Muscle layer of duodenum (tissue), 2 donors: ENCODE data around the gene CCT7.

Experiments used
- H3K27ac ChIP-seq: one replicate; pipeline ENCODE4 v1.7.0; 2013; ENCODE audit warnings: mild to moderate bottlenecking, low read length
- H3K27me3 ChIP-seq: one replicate; pipeline ENCODE4 v1.7.0; 2013; ENCODE audit warnings: low read depth, mild to moderate bottlenecking, control low read depth, low read length
- H3K36me3 ChIP-seq, 2 donors: one replicate each; pipeline ENCODE4 v1.7.0; 2013; ENCODE audit warnings: low read length in 2 of 2, control low read depth in 1 of 2, mild to moderate bottlenecking in 1 of 2; ENCODE audit not compliant: insufficient read depth in 2 of 2, control insufficient read depth in 1 of 2
- H3K4me1 ChIP-seq, 2 donors: one replicate each; pipeline ENCODE4 v1.7.0; 2013; ENCODE audit warnings: low read length in 2 of 2, mild to moderate bottlenecking in 2 of 2, control low read depth in 1 of 2, moderate library complexity in 1 of 2; ENCODE audit not compliant: insufficient read depth in 2 of 2, control insufficient read depth in 1 of 2
- H3K4me3 ChIP-seq, 2 donors: one replicate each; pipeline ENCODE4 v1.7.0; 2013; ENCODE audit warnings: low read length in 2 of 2, low read depth in 1 of 2, mild to moderate bottlenecking in 1 of 2
- H3K9me3 ChIP-seq, 2 donors: one replicate each; pipeline ENCODE4 v1.7.0; 2013; ENCODE audit warnings: low read length in 2 of 2, control low read depth in 1 of 2, mild to moderate bottlenecking in 1 of 2; ENCODE audit not compliant: control insufficient read depth in 1 of 2
- donor health status: healthy.

The CCT7 gene

GRCh38 chr2:73210696-73211095 is 23.4 kb upstream of the CCT7 start:
- Histone ChIP-seq H3K4me3 (no peak overlapping the region), H3K27ac (no peak overlapping the region), H3K36me3 (no peaks in the 10 kb centered on the region), H3K9me3 (no peaks in the 10 kb centered on the region), H3K27me3 (no peaks in the 10 kb centered on the region), H3K4me1 (peaks cover 0 to 7% of the 10 kb centered on the region in 2 donors)

- no peaks in the 10 kb centered on the region for H3K9me3 ChIP-seq
- no peaks in the 10 kb centered on the region for H3K36me3 ChIP-seq
- no peak overlapping the region for H3K4me3 ChIP-seq
- peaks cover 0 to 7% of the 10 kb centered on the region in 2 donors for H3K4me1 ChIP-seq
- H3K27ac ChIP-seq, result no peak overlapping the region
- H3K27me3 ChIP-seq, result no peaks in the 10 kb centered on the region
Observed at GRCh38 chr2:73212098-73212447, 22.0 kb upstream of the CCT7 start.

GRCh38 chr2:73212448-73213176 is 21.5 kb upstream of the CCT7 start:
- H3K9me3 ChIP-seq, result no peaks in the 10 kb centered on the region
- H3K27ac ChIP-seq, result no peak overlapping the region
- H3K4me3 ChIP-seq, result no peak overlapping the region
- no peaks in the 10 kb centered on the region for H3K36me3 ChIP-seq
- H3K4me1 ChIP-seq, result peaks cover 0 to 7% of the 10 kb centered on the region in 2 donors
- H3K27me3 ChIP-seq, result no peaks in the 10 kb centered on the region

GRCh38 chr2:73214120-73215035 is 19.7 kb upstream of the CCT7 start, which contains the start of gene SMYD5:
Gene SMYD5, plus strand, starts transcription at chr2:73214245. Its CDS starts 22 bp downstream, at chr2:73214267.
- no peaks in the 10 kb centered on the region for H3K9me3 ChIP-seq
- H3K27me3 ChIP-seq, result no peaks in the 10 kb centered on the region
- peak within 1 kb of the TSS; percentile 81 to 88 for H3K4me3 ChIP-seq
- peaks cover 0 to 7% of the 10 kb centered on the region in 2 donors for H3K4me1 ChIP-seq
- H3K36me3 ChIP-seq, result peaks cover 0 to 7% of the 10 kb centered on the region in 2 donors
- peak within 1 kb of the TSS; percentile 34 for H3K27ac ChIP-seq

- Histone ChIP-seq H3K4me1 (peaks cover 0 to 7% of the 10 kb centered on the region in 2 donors), H3K27ac (no peak overlapping the region), H3K4me3 (peak overlapping the region; percentile 81 to 88), H3K27me3 (no peaks in the 10 kb centered on the region), H3K9me3 (no peaks in the 10 kb centered on the region), H3K36me3 (peaks cover 0 to 9% of the 10 kb centered on the region in 2 donors)
Observed at GRCh38 chr2:73215254-73215653, 18.9 kb upstream of the CCT7 start.

GRCh38 chr2:73217160-73217559 is 16.9 kb upstream of the CCT7 start:
- peaks cover 0 to 7% of the 10 kb centered on the region in 2 donors for H3K4me1 ChIP-seq
- peaks cover 9 to 28% of the 10 kb centered on the region in 2 donors for H3K36me3 ChIP-seq
- no peak overlapping the region for H3K27ac ChIP-seq
- H3K9me3 ChIP-seq, result no peaks in the 10 kb centered on the region
- no peaks in the 10 kb centered on the region for H3K27me3 ChIP-seq
- no peak overlapping the region for H3K4me3 ChIP-seq

GRCh38 chr2:73217826-73218225 is 16.3 kb upstream of the CCT7 start:
- H3K4me3 ChIP-seq, result no peak overlapping the region
- H3K9me3 ChIP-seq, result no peaks in the 10 kb centered on the region
- H3K27ac ChIP-seq, result no peak overlapping the region
- H3K4me1 ChIP-seq, result peaks cover 0 to 7% of the 10 kb centered on the region in 2 donors
- H3K27me3 ChIP-seq, result no peaks in the 10 kb centered on the region
- H3K36me3 ChIP-seq, result peaks cover 14 to 35% of the 10 kb centered on the region in 2 donors

- Histone ChIP-seq H3K27me3 (no peaks in the 10 kb centered on the region), H3K4me3 (no peak overlapping the region), H3K4me1 (peaks cover 0 to 7% of the 10 kb centered on the region in 2 donors), H3K27ac (no peak overlapping the region), H3K36me3 (peaks cover 19 to 40% of the 10 kb centered on the region in 2 donors), H3K9me3 (no peaks in the 10 kb centered on the region)
Observed at GRCh38 chr2:73218298-73218697, 15.8 kb upstream of the CCT7 start.

- Histone ChIP-seq H3K27ac (no peak overlapping the region), H3K9me3 (no peaks in the 10 kb centered on the region), H3K4me1 (no peaks in the 10 kb centered on the region), H3K4me3 (no peak overlapping the region), H3K36me3 (peaks cover 35 to 71% of the 10 kb centered on the region in 2 donors), H3K27me3 (no peaks in the 10 kb centered on the region)
Observed at GRCh38 chr2:73223821-73224220, 10.3 kb upstream of the CCT7 start.

GRCh38 chr2:73225513-73226360 is 8.4 kb upstream of the CCT7 start:
- H3K9me3 ChIP-seq, result no peaks in the 10 kb centered on the region
- H3K27me3 ChIP-seq, result no peaks in the 10 kb centered on the region
- no peak overlapping the region for H3K4me3 ChIP-seq
- H3K36me3 ChIP-seq, result peaks cover 32 to 59% of the 10 kb centered on the region in 2 donors
- H3K4me1 ChIP-seq, result no peaks in the 10 kb centered on the region
- H3K27ac ChIP-seq, result no peak overlapping the region

GRCh38 chr2:73227086-73227485 is 7.0 kb upstream of the CCT7 start:
- H3K27me3 ChIP-seq, result no peaks in the 10 kb centered on the region
- H3K9me3 ChIP-seq, result no peaks in the 10 kb centered on the region
- H3K4me1 ChIP-seq, result no peaks in the 10 kb centered on the region
- H3K27ac ChIP-seq, result no peak overlapping the region
- no peak overlapping the region for H3K4me3 ChIP-seq
- peaks cover 26 to 46% of the 10 kb centered on the region in 2 donors for H3K36me3 ChIP-seq
